WTC11 (cell line): Measurements from ENCODE around the gene TPM2. TPM values are rescaled to one million over a fixed set of nuclear protein-coding genes. Genes with fewer than 3 reads are reported as not detected.
A peak's percentile ranks its signal among the peaks of the same experiment; 100 is the strongest.

Source experiments
- ATAC-seq: fragments of 200-7000 bp; cut with Tn5 transposase; 2 replicates; pipeline ENCODE4 v1.10.0; 2021; ENCODE audit warnings: mild to moderate bottlenecking, moderate library complexity
- CTCF ChIA-PET: fragments of 300-600 bp; sonication (Branson Sonifier 250); formaldehyde crosslinking; loops from one replicate; lab custom pipeline; 2021; ENCODE audit warnings: antibody characterized with exemption; lab: Charles Lee
- POLR2A ChIA-PET: fragments of 350-600 bp; sonication (Branson Sonifier 250); formaldehyde crosslinking; loops from one replicate; lab custom pipeline; 2021; ENCODE audit warnings: antibody characterized with exemption; lab: Charles Lee
- DNase-seq: peaks from one replicate; pipeline ENCODE4 v3.0.0; 2021; ENCODE audit warnings: low spot score
- H3K27ac Mint-ChIP-seq: 2 replicates; pipeline ENCODE4 v1.8.0; 2021; ENCODE audit warnings: mixed read lengths
- H3K27me3 Mint-ChIP-seq: 2 replicates; pipeline ENCODE4 v1.8.0; 2021; ENCODE audit warnings: low read depth, mild to moderate bottlenecking, moderate library complexity, mixed read lengths
- H3K36me3 Mint-ChIP-seq: 2 replicates; pipeline ENCODE4 v1.8.0; 2021; ENCODE audit warnings: mixed read lengths
- H3K4me1 Mint-ChIP-seq: 2 replicates; pipeline ENCODE4 v1.8.0; 2022; ENCODE audit warnings: mixed read lengths
- H3K4me3 Mint-ChIP-seq: 2 replicates; pipeline ENCODE4 v1.8.0; 2021; ENCODE audit warnings: mild to moderate bottlenecking, moderate library complexity, mixed read lengths
- H3K9me3 Mint-ChIP-seq: 2 replicates; pipeline ENCODE4 v1.8.0; 2021; ENCODE audit warnings: mixed read lengths
- AR ChIP-seq: fragments of 250-450 bp; sonication (Bioruptor Pico); IDR thresholded peaks from 2 replicates; pipeline ENCODE4 v1.9.0; 2021; ENCODE audit warnings: mild to moderate bottlenecking
- ARID4B ChIP-seq: sonication (generic); formaldehyde crosslinking; IDR thresholded peaks from 2 replicates; pipeline ENCODE4 v1.8.0; 2023; ENCODE audit warnings: missing genetic modification reagents, mild to moderate bottlenecking, borderline replicate concordance
- ATF1 ChIP-seq: sonication (generic); formaldehyde crosslinking; IDR thresholded peaks from 2 replicates; pipeline ENCODE4 v1.8.1; 2023; ENCODE audit warnings: mild to moderate bottlenecking, moderate library complexity, missing genetic modification reagents
- ATF2 ChIP-seq: sonication (generic); formaldehyde crosslinking; IDR thresholded peaks from 2 replicates; pipeline ENCODE4 v1.8.1; 2022; ENCODE audit warnings: low read depth, missing genetic modification reagents, borderline replicate concordance
- E2F4 ChIP-seq: sonication (generic); formaldehyde crosslinking; IDR thresholded peaks from 2 replicates; pipeline ENCODE4 v1.8.1; 2022; ENCODE audit warnings: low read depth, mild to moderate bottlenecking, moderate library complexity, missing genetic modification reagents, borderline replicate concordance
- FOXK1 ChIP-seq: sonication (generic); formaldehyde crosslinking; IDR thresholded peaks from 2 replicates; pipeline ENCODE4 v1.8.0; 2022; ENCODE audit warnings: mild to moderate bottlenecking, moderate library complexity, missing genetic modification reagents
- GTF2I ChIP-seq: fragments of 250-450 bp; sonication (Bioruptor Pico); conservative IDR thresholded peaks from 2 replicates; pipeline ENCODE4 v1.4.0; 2021; ENCODE audit warnings: mild to moderate bottlenecking
- IRF1 ChIP-seq: sonication (generic); formaldehyde crosslinking; IDR thresholded peaks from 2 replicates; pipeline ENCODE4 v1.8.0; 2023; ENCODE audit warnings: missing genetic modification reagents
- KAT7 ChIP-seq: sonication (generic); formaldehyde crosslinking; IDR thresholded peaks from 2 replicates; pipeline ENCODE4 v1.8.1; 2023; ENCODE audit warnings: missing genetic modification reagents, mild to moderate bottlenecking, borderline replicate concordance
- MLX ChIP-seq: sonication (generic); formaldehyde crosslinking; IDR thresholded peaks from 2 replicates; pipeline ENCODE4 v1.8.1; 2023; ENCODE audit warnings: mild to moderate bottlenecking, missing genetic modification reagents, moderate library complexity
- MYBL2 ChIP-seq: sonication (generic); formaldehyde crosslinking; IDR thresholded peaks from 2 replicates; pipeline ENCODE4 v1.8.1; 2023; ENCODE audit warnings: mild to moderate bottlenecking, moderate library complexity, missing genetic modification reagents
- USF1 ChIP-seq: sonication (generic); formaldehyde crosslinking; IDR thresholded peaks from 2 replicates; pipeline ENCODE4 v1.8.0; 2022; ENCODE audit warnings: mild to moderate bottlenecking, missing genetic modification reagents
- ZNF232 ChIP-seq: sonication (generic); formaldehyde crosslinking; IDR thresholded peaks from 2 replicates; pipeline ENCODE4 v1.8.0; 2022; ENCODE audit warnings: mild to moderate bottlenecking, missing genetic modification reagents
- ZNF263 ChIP-seq: sonication (generic); formaldehyde crosslinking; IDR thresholded peaks from 2 replicates; pipeline ENCODE4 v1.8.1; 2022; ENCODE audit warnings: low read depth, mild to moderate bottlenecking, moderate library complexity, missing genetic modification reagents
- ZNF281 ChIP-seq: sonication (generic); formaldehyde crosslinking; IDR thresholded peaks from 2 replicates; pipeline ENCODE4 v1.8.0; 2023; ENCODE audit warnings: mild to moderate bottlenecking, missing genetic modification reagents
- ZNF423 ChIP-seq: fragments of 250-450 bp; sonication (Bioruptor Pico); IDR thresholded peaks from 2 replicates; pipeline ENCODE4 v2.1.2; 2022; ENCODE audit warnings: mild to moderate bottlenecking, moderate library complexity
- total RNA-seq: library from RNA; stranded (reverse); gene quantifications from 3 replicates; pipeline ENCODE4 v1.2.3, GENCODE V29; 2021

The TPM2 gene
- total RNA-seq, 1 experiment from 2014 or later = 146 TPM

- CTCF ChIA-PET = interaction anchor here (0.6 to 8.3 kb wide), 22 partner anchors 10 to 736 kb away, joined by 3 to 103 read pairs (median 9); partner anchors contain the start of genes ARHGEF39, CCDC107, GBA2 and HINT2
- POLR2A ChIA-PET = interaction anchor here (0.5 to 2.6 kb wide), 4 partner anchors 11 to 148 kb away, joined by 3 to 14 read pairs (median 4); partner anchors contain the start of gene TPM2
- no peaks in the 10 kb centered on the region for H3K27me3 Mint-ChIP-seq
- DNase-seq (peak; percentile 28), ATAC-seq (peak; percentile 29)
- no peaks in the 10 kb centered on the region for H3K9me3 Mint-ChIP-seq
- no peak overlapping the region for H3K27ac Mint-ChIP-seq
- H3K4me3 Mint-ChIP-seq = peak overlapping the region; percentile 90
- H3K4me1 Mint-ChIP-seq = peaks cover 14% of the 10 kb centered on the region
- TF ChIP-seq ATF1 (CRISPR knock-in tag) = no peak
- TF ChIP-seq ZNF281 (CRISPR knock-in tag) = no peak
- no peak for TF ChIP-seq GTF2I (CRISPR knock-in tag)
- no peak for TF ChIP-seq MYBL2
- H3K36me3 Mint-ChIP-seq = peaks cover 8% of the 10 kb centered on the region
Observed at GRCh38 chr9:35729700-35730485, 40.2 kb upstream of the TPM2 start.

GRCh38 chr9:35729101-35729500 is 39.4 kb upstream of the TPM2 start:
- no peak for TF ChIP-seq ZNF263
- no peak for TF ChIP-seq E2F4 (CRISPR knock-in tag)
- no peak for TF ChIP-seq ZNF423
- TF ChIP-seq ARID4B (CRISPR knock-in tag) = no peak
- no peak for TF ChIP-seq USF1 (CRISPR knock-in tag)
- TF ChIP-seq AR (CRISPR knock-in tag) = no peak
- TF ChIP-seq MLX = no peak
- TF ChIP-seq FOXK1 (CRISPR knock-in tag) = no peak
- no peak for TF ChIP-seq ZNF232
- no peak for TF ChIP-seq IRF1 (CRISPR knock-in tag)
- no peak for TF ChIP-seq MYBL2
- TF ChIP-seq KAT7 (CRISPR knock-in tag) = no peak
- TF ChIP-seq ATF2 (CRISPR knock-in tag) = no peak
- H3K27ac Mint-ChIP-seq = no peak overlapping the region
- no peak overlapping the region for H3K4me3 Mint-ChIP-seq
- DNase-seq = no peak
- no peaks in the 10 kb centered on the region for H3K9me3 Mint-ChIP-seq
- H3K4me1 Mint-ChIP-seq = peaks cover 14% of the 10 kb centered on the region
- peaks cover 14% of the 10 kb centered on the region for H3K36me3 Mint-ChIP-seq
- H3K27me3 Mint-ChIP-seq = no peaks in the 10 kb centered on the region
- ChIA-PET POLR2A (interaction anchor here (2.6 kb wide), 1 partner anchor 39 kb away, joined by 14 read pairs; the partner anchor contains the start of gene TPM2), CTCF (interaction anchor here (0.6 to 8.3 kb wide), 13 partner anchors 9 to 216 kb away, joined by 3 to 103 read pairs (median 11); partner anchors contain the start of genes GBA2, HINT2, RGP1 and TPM2)
- no peak for ATAC-seq
